Uterus (tissue), 4 donors: Measurements from ENCODE around the gene PSORS1C1. TPM values are rescaled to one million over a fixed set of nuclear protein-coding genes. Genes with fewer than 3 reads are reported as not detected.

Experiments used
- DNase-seq, 2 donors: peaks; one replicate each; pipeline ENCODE4 v3.0.0-alpha.2; 2019 to 2020
- H3K27ac ChIP-seq, 2 donors: fragments of 200-600 bp; sonication (generic); 1 replicate in 1 of 2; 2 replicates in 1 of 2; pipeline ENCODE4 v1.5.1; 2016 to 2018
- H3K27me3 ChIP-seq, 2 donors: fragments of 200-600 bp; sonication (generic); one replicate each; pipeline ENCODE4 v1.5.1; 2018 to 2019; ENCODE audit warnings: control low read depth in 1 of 2
- H3K36me3 ChIP-seq, 2 donors: fragments of 200-600 bp; sonication (generic); one replicate each; pipeline ENCODE4 v1.5.1; 2019; ENCODE audit warnings: control low read depth in 1 of 2
- H3K4me1 ChIP-seq, 2 donors: fragments of 200-600 bp; sonication (generic); one replicate each; pipeline ENCODE4 v1.5.1; 2018 to 2019; ENCODE audit warnings: control low read depth in 1 of 2
- H3K4me3 ChIP-seq, 2 donors: fragments of 200-600 bp; sonication (generic); 1 replicate in 1 of 2; 2 replicates in 1 of 2; pipeline ENCODE4 v1.5.1; 2018 to 2019; ENCODE audit warnings: mild to moderate bottlenecking in 1 of 2
- H3K9me3 ChIP-seq, 2 donors: fragments of 200-600 bp; sonication (generic); one replicate each; pipeline ENCODE4 v1.5.1; 2019; ENCODE audit warnings: control low read depth in 1 of 2
- CTCF ChIP-seq, 4 experiments: fragments of 200-600 bp in 2 of 4; fragments of 450-650 bp in 2 of 4; sonication (generic) in 2 of 4; IDR thresholded peaks; one replicate each; pipeline ENCODE4 v1.5.1; 2016 to 2019; ENCODE audit warnings: antibody characterized with exemption in 4 of 4, mild to moderate bottlenecking in 2 of 4, moderate library complexity in 1 of 4
- POLR2A ChIP-seq, 2 donors: fragments of 450-650 bp; IDR thresholded peaks; one replicate each; pipeline ENCODE4 v1.6.1; 2016; ENCODE audit warnings: antibody characterized with exemption in 2 of 2, mild to moderate bottlenecking in 1 of 2, moderate library complexity in 1 of 2
- intact Hi-C: fragments of 100-400 bp; cut with DNase I; formaldehyde crosslinking; loops from one replicate; pipeline ENCODE4 v1.15.1; 2023; ENCODE audit warnings: low total_unique reads
- total RNA-seq, 4 donors: library from RNA; depleted of rRNA in 3 of 4; stranded (reverse); fragments of >200 nt in 3 of 4; gene quantifications; one replicate each; pipeline versions ENCODE4 v1.1.0 to v1.2.4, GENCODE V29; 2014 to 2023
- donor health status: DM: yes; HTN: yes; CAD: no.

The PSORS1C1 gene
- total RNA-seq, 4 donors from 2014 or later, result under 0.01 to 4.5 (median 0.54) TPM

- Histone ChIP-seq H3K27ac (no peak overlapping the region), H3K4me3 (no peak overlapping the region), H3K36me3 (no peaks in the 10 kb centered on the region), H3K9me3 (no peaks in the 10 kb centered on the region), H3K27me3 (no peaks in the 10 kb centered on the region), H3K4me1 (peaks cover 0 to 3% of the 10 kb centered on the region in 2 donors)
- intact Hi-C loops, result no loop called here
- DNase-seq, result no peak
- TF ChIP-seq POLR2A (IDR thresholded peaks at IDR 0.05) (no peak), CTCF (IDR thresholded peaks at IDR 0.05) (no peak)
These were observed 40.2 kb upstream of the PSORS1C1 start for GRCh38 chr6:31074401-31074800.

- H3K27ac ChIP-seq, result no peak overlapping the region
- intact Hi-C loops, result loop anchor here (5.0 kb wide), 1 partner anchor 158 kb away; no protein-coding TSS in a partner anchor
- H3K4me1 ChIP-seq, result peaks cover 0 to 5% of the 10 kb centered on the region in 2 donors
- no peaks in the 10 kb centered on the region for H3K36me3 ChIP-seq
- H3K4me3 ChIP-seq, result no peak overlapping the region
- no peak for TF ChIP-seq CTCF (IDR thresholded peaks at IDR 0.05)
- TF ChIP-seq POLR2A (IDR thresholded peaks at IDR 0.05), result no peak
- no peaks in the 10 kb centered on the region for H3K9me3 ChIP-seq
- no peaks in the 10 kb centered on the region for H3K27me3 ChIP-seq
- no peak for DNase-seq
These were observed 39.1 kb upstream of the PSORS1C1 start for GRCh38 chr6:31075528-31075927.

- no peaks in the 10 kb centered on the region for H3K27me3 ChIP-seq
- H3K4me1 ChIP-seq, result peaks cover 0 to 5% of the 10 kb centered on the region in 2 donors
- H3K4me3 ChIP-seq, result no peak overlapping the region
- H3K9me3 ChIP-seq, result no peaks in the 10 kb centered on the region
- intact Hi-C loops, result loop anchor here (5.0 kb wide), 1 partner anchor 159 kb away; no protein-coding TSS in a partner anchor
- no peaks in the 10 kb centered on the region for H3K36me3 ChIP-seq
- DNase-seq, result no peak
- H3K27ac ChIP-seq, result no peak overlapping the region
- TF ChIP-seq CTCF (IDR thresholded peaks at IDR 0.05) (no peak), POLR2A (IDR thresholded peaks at IDR 0.05) (no peak)
These were observed 38.0 kb upstream of the PSORS1C1 start for GRCh38 chr6:31076611-31077010.

- peak overlapping the region in 1 of 2 donors; percentile 9 for H3K4me3 ChIP-seq
- intact Hi-C loops, result loop anchor here (5.0 kb wide), 1 partner anchor 162 kb away; no protein-coding TSS in a partner anchor
- TF ChIP-seq POLR2A (IDR thresholded peaks at IDR 0.05), result no peak
- peak; percentile 75 to 88 (median 77) for TF ChIP-seq CTCF (IDR thresholded peaks at IDR 0.05)
These were observed 34.8 kb upstream of the PSORS1C1 start for GRCh38 chr6:31079656-31080261.

GRCh38 chr6:31081872-31082271, 32.7 kb upstream of the PSORS1C1 start:
- Histone ChIP-seq H3K4me1 (peaks cover 0 to 5% of the 10 kb centered on the region in 2 donors), H3K36me3 (no peaks in the 10 kb centered on the region), H3K27me3 (no peaks in the 10 kb centered on the region), H3K4me3 (no peak overlapping the region), H3K27ac (no peak overlapping the region), H3K9me3 (no peaks in the 10 kb centered on the region)
- no peak for TF ChIP-seq POLR2A (IDR thresholded peaks at IDR 0.05)
- no peak for TF ChIP-seq CTCF (IDR thresholded peaks at IDR 0.05)
- intact Hi-C loops, result no loop called here
- no peak for DNase-seq

More at GRCh38 chr6:31079656-31080261, 34.8 kb upstream of the PSORS1C1 start:
- Histone ChIP-seq H3K36me3 (no peaks in the 10 kb centered on the region), H3K27ac (peak overlapping the region in 1 of 2 donors; percentile 28), H3K4me1 (peaks cover 0 to 5% of the 10 kb centered on the region in 2 donors), H3K27me3 (no peaks in the 10 kb centered on the region), H3K9me3 (no peaks in the 10 kb centered on the region)
- peak; percentile 65 to 68 for DNase-seq
